PC-3 (cell line): ENCODE data around the gene SNX19. TPM values are rescaled to one million over a fixed set of nuclear protein-coding genes. Genes with fewer than 3 reads are reported as not detected.

ENCODE experiments used
- ATAC-seq: fragments of 200-7000 bp; cut with Tn5 transposase; 2 replicates; pipeline ENCODE4 v1.9.1; 2020; ENCODE audit warnings: mild to moderate bottlenecking, moderate library complexity
- BruUV-seq: library from RNA; stranded (reverse); fragments of 400-500 nt; replicated peaks from 2 replicates; lab custom pipeline; 2021; lab: Mats Ljungman, UMichigan
- CTCF ChIA-PET: fragments of 300-600 bp; sonication (Branson Sonifier 250); formaldehyde crosslinking; loops from one replicate; lab custom pipeline; 2022; ENCODE audit warnings: antibody characterized with exemption; lab: Charles Lee
- POLR2A ChIA-PET: fragments of 300-600 bp; sonication (Branson Sonifier 250); formaldehyde crosslinking; loops from one replicate; lab custom pipeline; 2022; ENCODE audit warnings: antibody characterized with exemption; ENCODE audit not compliant: unreplicated experiment; lab: Charles Lee
- DNase-seq: peaks from one replicate; pipeline ENCODE4 v3.0.0-alpha.2; 2015
- H2AFZ ChIP-seq: fragments of 300-600 bp; sonication (generic); 2 replicates; pipeline ENCODE4 v1.6.0; 2016; ENCODE audit warnings: antibody characterized with exemption, low read length
- H3F3A ChIP-seq: fragments of 300-600 bp; sonication (generic); one replicate; pipeline ENCODE4 v1.6.0; 2017; ENCODE audit warnings: antibody characterized with exemption, low read length, control low read depth, mild to moderate bottlenecking; ENCODE audit not compliant: unreplicated experiment
- H3K27ac ChIP-seq: fragments of 300-600 bp; sonication (generic); 2 replicates; pipeline ENCODE4 v1.5.1; 2016; ENCODE audit warnings: mild to moderate bottlenecking, low read length
- H3K27me3 ChIP-seq: fragments of 300-600 bp; sonication (generic); 2 replicates; pipeline ENCODE4 v1.6.1; 2016; ENCODE audit warnings: low read length, mixed read lengths
- H3K36me3 ChIP-seq: fragments of 300-600 bp; sonication (generic); 2 replicates; pipeline ENCODE4 v1.6.1; 2016; ENCODE audit warnings: low read depth, mixed run types, low read length, mixed read lengths
- H3K4me1 ChIP-seq: fragments of 300-600 bp; sonication (generic); 2 replicates; pipeline ENCODE4 v1.5.1; 2016; ENCODE audit warnings: low read length; ENCODE audit not compliant: insufficient read depth
- H3K4me2 ChIP-seq: fragments of 300-600 bp; sonication (generic); 2 replicates; pipeline ENCODE4 v1.6.0; 2016; ENCODE audit warnings: low read length
- H3K4me3 ChIP-seq: fragments of 300-600 bp; sonication (generic); 2 replicates; pipeline ENCODE4 v1.5.1; 2016; ENCODE audit warnings: mild to moderate bottlenecking, low read length, mixed read lengths
- H3K79me2 ChIP-seq: fragments of 300-600 bp; sonication (generic); 2 replicates; pipeline ENCODE4 v1.6.1; 2017; ENCODE audit warnings: low read length, mixed read lengths
- H3K9ac ChIP-seq: fragments of 300-600 bp; sonication (generic); 2 replicates; pipeline ENCODE4 v1.6.0; 2016; ENCODE audit warnings: mild to moderate bottlenecking, low read length
- H3K9me2 ChIP-seq: fragments of 300-600 bp; sonication (generic); replicated peaks from 2 replicates; pipeline ENCODE4 v1.6.1; 2016; ENCODE audit warnings: mixed run types, low read length, mixed read lengths
- H3K9me3 ChIP-seq: fragments of 300-600 bp; sonication (generic); 2 replicates; pipeline ENCODE4 v1.6.1; 2016; ENCODE audit warnings: low read length, mixed read lengths
- H4K20me1 ChIP-seq: fragments of 300-600 bp; sonication (generic); 2 replicates; pipeline ENCODE4 v1.6.1; 2016; ENCODE audit warnings: low read length, mixed read lengths
- CTCF ChIP-seq: fragments of 300-600 bp; sonication (generic); conservative IDR thresholded peaks from 2 replicates; pipeline ENCODE4 v1.5.1; 2017; ENCODE audit warnings: antibody characterized with exemption, low read depth, mild to moderate bottlenecking, low read length
- EZH2 ChIP-seq: fragments of 300-600 bp; sonication (generic); IDR thresholded peaks from one replicate; pipeline ENCODE4 v1.6.1; 2017; ENCODE audit warnings: antibody characterized with exemption, mild to moderate bottlenecking, low read length; ENCODE audit not compliant: unreplicated experiment
- EZH2phosphoT487 ChIP-seq: fragments of 300-600 bp; sonication (generic); IDR thresholded peaks from 2 replicates; pipeline ENCODE4 v1.6.1; 2018; ENCODE audit warnings: mild to moderate bottlenecking, antibody characterized with exemption, low read length, borderline replicate concordance
- intact Hi-C: fragments of 100-400 bp; cut with micrococcal nuclease; formaldehyde crosslinking; loops from 2 replicates; pipeline ENCODE4 v1.9.0; 2023
- total RNA-seq: library from RNA; depleted of rRNA; stranded (reverse); fragments of >200 nt; gene quantifications from 2 replicates; pipeline ENCODE4 v1.2.3, GENCODE V29; 2014

SNX19 gene
- total RNA-seq, 1 experiment from 2014 or later: 66.4 TPM

DNA sequence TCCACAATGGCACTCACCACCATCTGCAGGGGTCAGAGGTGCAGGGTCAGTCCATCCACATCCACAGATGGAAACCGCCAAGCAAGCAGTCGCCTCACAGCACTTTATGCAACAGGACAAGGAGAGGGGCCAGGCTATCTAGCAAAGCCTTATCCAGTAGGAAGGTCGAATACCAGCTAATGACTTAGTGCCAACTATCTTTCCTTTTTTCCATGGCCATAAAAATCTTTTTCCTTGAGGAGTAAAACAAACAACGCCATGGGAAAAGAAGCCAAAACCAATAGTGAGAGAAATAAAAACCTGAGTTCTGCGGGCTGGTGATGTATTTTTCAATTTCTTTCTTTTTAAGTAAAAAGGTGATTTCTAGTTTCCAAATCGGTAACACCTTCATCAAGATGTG lies 8.2 kb downstream of the SNX19 start:
- no TSS peak for BruUV-seq
- H3F3A ChIP-seq: no peaks in the 10 kb centered on the region
- no peak for DNase-seq
- H3K9me2 ChIP-seq: no peaks in the 10 kb centered on the region
- H2AFZ ChIP-seq: no peak overlapping the region
- peaks cover 43% of the 10 kb centered on the region for H3K36me3 ChIP-seq
- peaks cover 4% of the 10 kb centered on the region; the same call in 1 of the 2 replicates for H3K79me2 ChIP-seq
- H4K20me1 ChIP-seq: no peaks in the 10 kb centered on the region
- intact Hi-C loops: no loop called here
- no peak overlapping the region for H3K4me3 ChIP-seq
- no peak overlapping the region for H3K9ac ChIP-seq
- no peak overlapping the region for H3K27ac ChIP-seq
- H3K4me1 ChIP-seq: peaks cover 16% of the 10 kb centered on the region
- no peak overlapping the region for H3K4me2 ChIP-seq
- H3K27me3 ChIP-seq: no peaks in the 10 kb centered on the region
- ChIA-PET CTCF (interaction anchor here (0.6 kb wide), 1 partner anchor 691 kb away, joined by 4 read pairs; no protein-coding TSS in a partner anchor), POLR2A (no interaction called here)
- no peaks in the 10 kb centered on the region for H3K9me3 ChIP-seq
- TF ChIP-seq EZH2phosphoT487 (no peak), CTCF (no peak), EZH2 (no peak)
- ATAC-seq: no peak

DNA sequence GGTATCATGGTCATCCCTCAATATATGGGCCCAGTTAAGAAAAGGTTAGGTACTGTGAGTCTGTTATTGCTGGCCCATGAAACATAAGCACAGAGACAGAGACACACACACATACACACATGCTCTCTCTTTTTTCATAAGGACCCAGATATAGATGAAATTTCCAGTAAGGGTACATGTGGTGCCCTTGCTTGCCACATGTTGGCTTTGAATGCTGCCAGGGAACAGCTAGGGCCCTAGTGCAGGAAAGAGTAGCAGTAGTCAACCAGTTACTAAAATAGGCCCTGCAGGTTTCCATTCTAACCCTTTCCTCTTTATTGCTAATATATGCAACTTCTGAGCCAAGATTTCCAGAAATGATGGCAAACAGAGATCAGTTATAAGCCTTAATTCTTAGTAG lies 9.1 kb downstream of the SNX19 start:
- Histone ChIP-seq H3K4me1 (peaks cover 16% of the 10 kb centered on the region), H3K4me2 (no peak overlapping the region), H3F3A (no peaks in the 10 kb centered on the region), H3K79me2 (peaks cover 1% of the 10 kb centered on the region; the same call in 1 of the 2 replicates), H3K9me2 (no peaks in the 10 kb centered on the region), H3K4me3 (no peak overlapping the region), H2AFZ (no peak overlapping the region), H3K9ac (no peak overlapping the region), H3K27me3 (no peaks in the 10 kb centered on the region), H3K27ac (no peak overlapping the region), H4K20me1 (no peaks in the 10 kb centered on the region), H3K36me3 (peaks cover 48% of the 10 kb centered on the region), H3K9me3 (no peaks in the 10 kb centered on the region)
- ChIA-PET CTCF (no interaction called here), POLR2A (no interaction called here)
- no TSS peak for BruUV-seq
- intact Hi-C loops: no loop called here
- no peak for TF ChIP-seq CTCF
- DNase-seq: no peak
- no peak for ATAC-seq

DNA sequence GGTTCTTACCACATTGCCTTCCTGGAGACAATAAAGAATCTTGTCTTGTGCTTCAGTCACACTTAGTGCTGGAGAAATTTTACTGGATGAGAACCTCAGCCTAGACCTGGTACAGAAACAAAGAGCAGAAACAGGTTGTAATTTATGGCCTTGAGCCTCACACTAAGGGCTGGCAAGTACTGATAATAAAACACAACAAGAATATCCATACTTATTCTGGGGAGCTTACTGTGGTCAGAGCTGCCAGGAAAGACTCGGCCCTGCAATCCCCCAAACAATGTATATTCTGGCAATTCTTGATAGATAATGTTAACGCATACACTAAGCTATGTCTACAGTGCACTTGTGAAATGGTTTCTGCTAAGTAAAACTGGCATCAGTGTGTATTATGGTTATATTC lies 9.7 kb downstream of the SNX19 start:
- no peak for ATAC-seq
- POLR2A ChIA-PET: no interaction called here
- H3K36me3 ChIP-seq: peaks cover 53% of the 10 kb centered on the region

More for the DNA sequence above, 9.7 kb downstream of the SNX19 start:
- H2AFZ ChIP-seq: no peak overlapping the region
- no peaks in the 10 kb centered on the region for H3K27me3 ChIP-seq
- CTCF ChIA-PET: no interaction called here
- H3F3A ChIP-seq: no peaks in the 10 kb centered on the region
- H4K20me1 ChIP-seq: no peaks in the 10 kb centered on the region
- H3K9ac ChIP-seq: no peak overlapping the region
- TF ChIP-seq EZH2phosphoT487 (no peak), EZH2 (no peak), CTCF (no peak)
- H3K4me3 ChIP-seq: no peak overlapping the region
- no peaks in the 10 kb centered on the region for H3K79me2 ChIP-seq
- peaks cover 16% of the 10 kb centered on the region for H3K4me1 ChIP-seq
- no peak overlapping the region for H3K4me2 ChIP-seq
- H3K27ac ChIP-seq: no peak overlapping the region
- intact Hi-C loops: no loop called here
- no TSS peak for BruUV-seq
- H3K9me2 ChIP-seq: no peaks in the 10 kb centered on the region
- H3K9me3 ChIP-seq: no peaks in the 10 kb centered on the region
- DNase-seq: no peak
